WERI-Rb-1 (cell line): ENCODE results near the gene TF.

Experiments used
- DNase-seq: peaks from one replicate; pipeline ENCODE4 v3.0.0-alpha.2; 2020
- H3K27ac ChIP-seq: fragments of 250-450 bp; sonication (Bioruptor Pico); 2 replicates; pipeline ENCODE4 v1.5.1; 2020; ENCODE audit warnings: mild to moderate bottlenecking, moderate library complexity
- H3K27me3 ChIP-seq: fragments of 250-450 bp; sonication (Bioruptor Pico); 2 replicates; pipeline ENCODE4 v1.5.1; 2021; ENCODE audit warnings: mild to moderate bottlenecking, low read depth, moderate library complexity; ENCODE audit not compliant: insufficient read depth, severe bottlenecking
- H3K36me3 ChIP-seq: fragments of 250-450 bp; sonication (Bioruptor Pico); 2 replicates; pipeline ENCODE4 v1.5.1; 2020; ENCODE audit warnings: mild to moderate bottlenecking, moderate library complexity
- H3K4me3 ChIP-seq: 2 replicates; pipeline ENCODE4 v1.5.1; 2011; ENCODE audit warnings: low read depth, mild to moderate bottlenecking, control low read depth, low read length
- H3K9me3 ChIP-seq: fragments of 250-450 bp; sonication (Bioruptor Pico); 2 replicates; pipeline ENCODE4 v1.5.1; 2021; ENCODE audit warnings: mild to moderate bottlenecking, moderate library complexity; ENCODE audit not compliant: severe bottlenecking
- CTCF ChIP-seq: IDR thresholded peaks from 2 replicates; pipeline ENCODE4 v1.5.1; 2011; ENCODE audit warnings: low read depth, mild to moderate bottlenecking, control low read depth, inconsistent platforms, low read length

The TF gene

GRCh38 chr3:133733226-133733625, 13.0 kb upstream of the TF start:
- Histone ChIP-seq H3K36me3 (no peaks in the 10 kb centered on the region), H3K27me3 (peaks cover 9% of the 10 kb centered on the region), H3K4me3 (no peak overlapping the region), H3K9me3 (peaks cover 11% of the 10 kb centered on the region), H3K27ac (no peak overlapping the region)
- no peak for DNase-seq
- no peak for TF ChIP-seq CTCF

DNA sequence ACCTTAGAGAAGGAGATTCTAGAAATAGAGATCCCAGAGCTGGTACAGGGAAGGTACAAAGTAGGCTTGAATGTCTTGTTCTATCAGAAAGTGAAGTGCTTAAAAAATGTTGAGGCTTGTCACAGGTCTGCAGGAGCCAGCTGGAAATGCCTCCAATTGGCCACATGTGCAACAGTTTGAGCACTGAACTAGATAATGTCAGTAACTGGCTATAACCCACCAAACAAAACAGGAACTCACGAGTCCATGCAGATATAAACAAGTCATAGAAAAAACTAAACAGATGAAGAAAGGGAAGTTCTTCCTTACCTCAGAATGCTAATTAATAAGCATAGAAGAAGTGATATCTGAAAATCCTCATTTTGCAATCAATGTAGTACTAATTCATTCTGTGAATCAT, 11.9 kb upstream of the TF start:
- DNase-seq = no peak
- no peak for TF ChIP-seq CTCF

DNA sequence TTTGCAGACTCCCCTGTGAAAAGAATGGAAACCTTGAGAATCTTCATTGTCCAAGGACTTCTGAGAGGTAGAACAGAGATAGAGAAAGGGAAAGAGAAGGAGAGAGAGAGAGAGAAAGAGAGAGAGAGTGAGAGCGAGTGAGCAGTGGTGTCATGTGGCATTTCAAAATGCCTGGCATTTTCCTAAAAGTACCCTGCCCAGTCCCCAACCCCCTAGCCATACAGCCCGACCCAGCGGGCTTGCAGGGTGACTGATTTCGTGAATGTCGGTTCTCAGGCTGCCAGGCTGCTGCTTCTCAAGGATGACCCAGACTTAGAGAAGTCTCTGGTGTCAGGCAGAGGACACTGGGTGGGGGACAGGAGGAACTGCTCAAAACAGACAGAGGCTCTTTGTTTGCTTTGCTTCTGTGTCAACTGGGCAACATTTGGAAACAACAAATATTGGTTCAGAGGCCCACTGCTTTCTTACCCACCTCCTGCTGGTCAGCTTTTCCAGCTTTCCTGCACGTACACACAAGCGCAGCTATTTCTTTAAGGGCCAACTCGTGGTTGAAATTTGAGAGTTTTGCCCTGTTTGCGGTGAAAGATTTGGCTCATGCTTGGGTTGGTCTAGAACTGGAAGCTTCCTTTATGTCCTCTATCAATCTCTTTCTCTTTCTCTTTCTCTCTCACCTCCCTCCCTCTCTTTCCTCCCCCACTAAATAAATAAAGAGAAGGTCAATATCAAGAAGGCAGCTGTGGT, 3.7 kb upstream of the TF start:
- H3K4me3 ChIP-seq = no peak overlapping the region
- TF ChIP-seq CTCF = no peak
- no peak overlapping the region for H3K27ac ChIP-seq
- DNase-seq = no peak
- H3K27me3 ChIP-seq = peaks cover 16% of the 10 kb centered on the region
- H3K9me3 ChIP-seq = no peaks in the 10 kb centered on the region
- no peaks in the 10 kb centered on the region for H3K36me3 ChIP-seq

More for the DNA sequence above, 11.9 kb upstream of the TF start:
- H3K27ac ChIP-seq = no peak overlapping the region
- H3K9me3 ChIP-seq = peaks cover 2% of the 10 kb centered on the region
- H3K36me3 ChIP-seq = no peaks in the 10 kb centered on the region
- H3K4me3 ChIP-seq = no peak overlapping the region
- H3K27me3 ChIP-seq = peaks cover 9% of the 10 kb centered on the region

DNA sequence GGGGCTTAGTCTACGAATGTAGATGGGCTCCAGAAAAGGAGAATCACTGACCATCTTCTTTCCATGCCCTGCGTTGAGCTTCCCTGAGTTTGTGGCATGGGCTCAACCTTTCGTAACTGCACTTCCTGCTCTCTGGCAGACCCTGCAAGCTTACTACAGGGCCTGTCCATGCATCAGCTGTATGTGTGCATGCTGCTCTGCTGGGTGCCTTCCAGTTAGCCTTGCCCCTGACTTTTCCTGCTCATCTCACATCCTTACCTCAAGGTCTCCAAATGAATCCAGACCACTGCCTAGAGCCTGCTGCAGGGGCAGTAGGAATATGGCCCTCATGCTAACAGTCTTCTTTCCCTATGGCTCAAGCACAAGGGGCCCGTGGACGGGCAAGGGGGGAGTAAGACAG, 2.0 kb upstream of the TF start:
- Histone ChIP-seq H3K9me3 (no peaks in the 10 kb centered on the region), H3K27me3 (peaks cover 16% of the 10 kb centered on the region), H3K36me3 (no peaks in the 10 kb centered on the region), H3K27ac (no peak overlapping the region), H3K4me3 (no peak overlapping the region)
- no peak for TF ChIP-seq CTCF
- no peak for DNase-seq

DNA sequence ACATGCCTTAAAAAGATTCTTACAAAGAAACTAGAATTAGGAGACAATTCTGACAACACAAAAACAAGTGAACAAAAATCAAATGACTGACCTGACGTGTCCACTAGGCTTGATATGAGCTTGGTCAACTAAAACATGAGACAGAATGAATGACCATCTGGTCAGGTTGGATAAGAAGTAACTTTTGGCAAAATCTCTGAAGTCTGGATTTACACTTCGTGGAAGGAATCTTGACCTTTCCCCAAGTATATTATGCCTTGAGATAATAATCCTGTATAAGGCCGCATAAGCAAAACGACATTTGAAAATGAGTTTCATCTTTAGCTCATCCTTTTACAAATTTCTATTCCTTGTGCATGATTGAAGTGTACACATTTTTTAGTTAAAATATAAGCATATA, 1.1 kb upstream of the TF start:
- DNase-seq = no peak
- Histone ChIP-seq H3K27me3 (peaks cover 16% of the 10 kb centered on the region), H3K36me3 (no peaks in the 10 kb centered on the region), H3K9me3 (no peaks in the 10 kb centered on the region), H3K4me3 (no peak overlapping the region), H3K27ac (no peak overlapping the region)
- no peak for TF ChIP-seq CTCF

- DNase-seq = no peak
- Histone ChIP-seq H3K4me3 (no peak overlapping the region), H3K27ac (no peak overlapping the region), H3K9me3 (no peaks in the 10 kb centered on the region), H3K36me3 (no peaks in the 10 kb centered on the region), H3K27me3 (peaks cover 16% of the 10 kb centered on the region)
- TF ChIP-seq CTCF = no peak
These were observed 496 bp downstream of the TF start for GRCh38 chr3:133746712-133747066.
